DOHH2 (cell line): Measurements from ENCODE around the gene LRIT1.

ENCODE experiments used
- EZH2phosphoT487 ChIP-seq: fragments of 200-600 bp; sonication (generic); IDR thresholded peaks from 2 replicates; pipeline ENCODE4 v1.6.1; 2017; ENCODE audit warnings: borderline replicate concordance, mild to moderate bottlenecking, antibody characterized with exemption, low read length, moderate library complexity, mixed read lengths
- TF ChIP-seq, protein P1 (sequence below): fragments of 200-600 bp; sonication (generic); IDR thresholded peaks from one replicate; pipeline ENCODE4 v1.5.1; 2014; ENCODE audit warnings: antibody characterized with exemption, mild to moderate bottlenecking, low read depth, low read length; ENCODE audit not compliant: poor library complexity, severe bottlenecking

DNA sequence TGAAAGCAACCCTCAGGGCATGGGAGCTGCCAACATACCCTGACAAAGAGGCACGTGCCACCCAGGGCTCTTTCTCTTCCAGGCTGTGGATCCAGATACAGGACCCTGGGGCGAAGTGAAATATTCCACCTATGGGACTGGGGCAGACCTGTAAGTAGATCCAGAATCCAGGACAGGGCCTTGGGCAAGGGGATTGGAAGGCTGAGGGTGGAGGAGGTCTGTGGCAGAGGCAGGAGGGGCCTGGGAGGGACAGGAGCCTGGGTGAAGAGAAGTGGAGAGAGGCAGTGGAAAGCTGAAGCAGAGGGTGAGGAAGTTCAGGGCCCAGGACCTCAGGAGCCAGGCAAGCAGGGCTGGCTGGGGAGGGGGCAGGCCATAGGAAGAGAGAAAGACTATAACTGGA lies 29.8 kb downstream of the LRIT1 start:
- TF ChIP-seq, protein P1, sequence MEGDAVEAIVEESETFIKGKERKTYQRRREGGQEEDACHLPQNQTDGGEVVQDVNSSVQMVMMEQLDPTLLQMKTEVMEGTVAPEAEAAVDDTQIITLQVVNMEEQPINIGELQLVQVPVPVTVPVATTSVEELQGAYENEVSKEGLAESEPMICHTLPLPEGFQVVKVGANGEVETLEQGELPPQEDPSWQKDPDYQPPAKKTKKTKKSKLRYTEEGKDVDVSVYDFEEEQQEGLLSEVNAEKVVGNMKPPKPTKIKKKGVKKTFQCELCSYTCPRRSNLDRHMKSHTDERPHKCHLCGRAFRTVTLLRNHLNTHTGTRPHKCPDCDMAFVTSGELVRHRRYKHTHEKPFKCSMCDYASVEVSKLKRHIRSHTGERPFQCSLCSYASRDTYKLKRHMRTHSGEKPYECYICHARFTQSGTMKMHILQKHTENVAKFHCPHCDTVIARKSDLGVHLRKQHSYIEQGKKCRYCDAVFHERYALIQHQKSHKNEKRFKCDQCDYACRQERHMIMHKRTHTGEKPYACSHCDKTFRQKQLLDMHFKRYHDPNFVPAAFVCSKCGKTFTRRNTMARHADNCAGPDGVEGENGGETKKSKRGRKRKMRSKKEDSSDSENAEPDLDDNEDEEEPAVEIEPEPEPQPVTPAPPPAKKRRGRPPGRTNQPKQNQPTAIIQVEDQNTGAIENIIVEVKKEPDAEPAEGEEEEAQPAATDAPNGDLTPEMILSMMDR = no peak
- no peak for TF ChIP-seq EZH2phosphoT487
